HCT116 (cell line): ENCODE results near the gene TNXB. TPM values are rescaled to one million over a fixed set of nuclear protein-coding genes. Genes with fewer than 3 reads are reported as not detected.
A peak's percentile ranks its signal among the peaks of the same experiment; 100 is the strongest.

Experiments used
- ATAC-seq: fragments of 200-7000 bp; cut with Tn5 transposase; 2 replicates; pipeline ENCODE4 v1.9.1; 2020; ENCODE audit warnings: mild to moderate bottlenecking, moderate library complexity
- BruUV-seq: library from RNA; stranded (reverse); fragments of 400-500 nt; replicated peaks from 2 replicates; lab custom pipeline; 2021; lab: Mats Ljungman, UMichigan
- CTCF ChIA-PET: fragments of 300-600 bp; sonication (Branson Sonifier 250); formaldehyde crosslinking; loops from one replicate; lab custom pipeline; 2021; ENCODE audit warnings: antibody characterized with exemption; lab: Charles Lee
- POLR2A ChIA-PET: fragments of 300-600, 350-600 bp; sonication (Branson Sonifier 250); formaldehyde crosslinking; loops from one replicate; lab custom pipeline; 2021; ENCODE audit warnings: antibody characterized with exemption; lab: Charles Lee
- RAD21 ChIA-PET, 2 experiments: fragments of 300-600 bp; sonication (Branson Sonifier 250); formaldehyde crosslinking; loops; one replicate each; lab custom pipeline; 2023; ENCODE audit warnings: low total read pairs in 2 of 2; ENCODE audit not compliant: uncharacterized antibody in 2 of 2, unreplicated experiment in 2 of 2, low non-redundant PET in 1 of 2; lab: Charles Lee
- DNase-seq: peaks from one replicate; pipeline ENCODE4 v3.0.0-alpha.2; 2010; ENCODE audit warnings: low read depth, low spot score
- H2AFZ ChIP-seq: fragments of 200-600 bp; shearing (Covaris generic), sonication (generic); 2 replicates; pipeline ENCODE4 v1.6.1; 2017; ENCODE audit warnings: low read depth, mixed run types, mixed read lengths, antibody characterized with exemption, low read length; ENCODE audit not compliant: poor library complexity, severe bottlenecking
- H3K27ac ChIP-seq: 2 replicates; pipeline ENCODE4 v1.5.1; 2012; ENCODE audit warnings: low read depth, low read length
- H3K27me3 ChIP-seq: fragments of 200-600 bp; sonication (generic); 2 replicates; pipeline ENCODE4 v1.6.1; 2016; ENCODE audit warnings: mixed run types, low read length, mixed read lengths; ENCODE audit not compliant: insufficient read depth
- H3K36me3 ChIP-seq, 2 experiments: fragments of 200-500 bp in 1 of 2; fragments of 200-600 bp in 1 of 2; sonication (Bioruptor generic) in 1 of 2; sonication (generic) in 1 of 2; 2 replicates each; pipeline versions ENCODE4 v1.5.1 to v1.6.1; 2014 to 2016; ENCODE audit warnings: low read length in 2 of 2, inconsistent platforms in 1 of 2, mixed read lengths in 1 of 2, mixed run types in 1 of 2; ENCODE audit not compliant: insufficient read depth in 2 of 2, control insufficient read depth in 1 of 2
- H3K4me1 ChIP-seq, 2 experiments: fragments of 200-600 bp in 1 of 2; sonication (generic) in 1 of 2; 2 replicates each; pipeline versions ENCODE4 v1.5.1 to v1.6.1; 2012 to 2017; ENCODE audit warnings: low read length in 2 of 2, inconsistent platforms in 1 of 2, mild to moderate bottlenecking in 1 of 2, mixed read lengths in 1 of 2, mixed run types in 1 of 2, moderate library complexity in 1 of 2; ENCODE audit not compliant: insufficient read depth in 2 of 2, control insufficient read depth in 1 of 2
- H3K4me2 ChIP-seq: fragments of 200-600 bp; sonication (generic); 2 replicates; pipeline ENCODE4 v1.6.1; 2017; ENCODE audit warnings: mixed run types, low read length, mixed read lengths
- H3K4me3 ChIP-seq, 2 experiments: fragments of 200-600 bp in 1 of 2; sonication (generic) in 1 of 2; replicated peaks in 1 of 2; 2 replicates each; pipeline ENCODE4 v1.5.1; 2011 to 2016; ENCODE audit warnings: low read length in 2 of 2, control low read depth in 1 of 2, low read depth in 1 of 2, mild to moderate bottlenecking in 1 of 2, mixed read lengths in 1 of 2, mixed run types in 1 of 2
- H3K79me2 ChIP-seq: fragments of 200-600 bp; sonication (generic); 2 replicates; pipeline ENCODE4 v1.6.1; 2017; ENCODE audit warnings: mild to moderate bottlenecking, mixed run types, low read length, moderate library complexity, mixed read lengths; ENCODE audit not compliant: insufficient read depth
- H3K9ac ChIP-seq: fragments of 200-600 bp; sonication (generic); 2 replicates; pipeline ENCODE4 v1.6.1; 2016; ENCODE audit warnings: low read length, mixed read lengths
- H3K9me2 ChIP-seq: fragments of 200-600 bp; sonication (generic), shearing (Covaris generic); 2 replicates; pipeline ENCODE4 v1.6.1; 2017; ENCODE audit warnings: mixed run types, mild to moderate bottlenecking, moderate library complexity; ENCODE audit not compliant: insufficient read depth
- H3K9me3 ChIP-seq, 2 experiments: fragments of 200-500 bp in 1 of 2; fragments of 200-600 bp in 1 of 2; sonication (Bioruptor generic) in 1 of 2; sonication (generic) in 1 of 2; 2 replicates each; pipeline ENCODE4 v1.6.1; 2014 to 2017; ENCODE audit warnings: low read length in 2 of 2, mixed read lengths in 2 of 2, inconsistent platforms in 1 of 2, low read depth in 1 of 2, mild to moderate bottlenecking in 1 of 2, mixed run types in 1 of 2, moderate library complexity in 1 of 2; ENCODE audit not compliant: control insufficient read depth in 1 of 2, insufficient read depth in 1 of 2
- H4K20me1 ChIP-seq: fragments of 200-600 bp; sonication (generic), shearing (Covaris generic); 2 replicates; pipeline ENCODE4 v1.6.1; 2017; ENCODE audit warnings: mixed run types, mild to moderate bottlenecking, moderate library complexity; ENCODE audit not compliant: insufficient read depth
- CTCF ChIP-seq, 3 experiments: fragments of 200-600 bp in 1 of 3; sonication (generic) in 1 of 3; IDR thresholded peaks in 2 of 3; conservative IDR thresholded peaks in 1 of 3; 2 replicates each; pipeline ENCODE4 v1.5.1; 2012 to 2017; ENCODE audit warnings: low read depth in 2 of 3, low read length in 2 of 3, antibody characterized with exemption in 1 of 3, borderline replicate concordance in 1 of 3, control low read depth in 1 of 3, mild to moderate bottlenecking in 1 of 3, mixed read lengths in 1 of 3, mixed run types in 1 of 3, moderate library complexity in 1 of 3; ENCODE audit not compliant: insufficient read depth in 1 of 3
- POLR2AphosphoS5 ChIP-seq: IDR thresholded peaks from 2 replicates; pipeline ENCODE4 v1.6.1; 2011; ENCODE audit warnings: mild to moderate bottlenecking, low read depth, low read length, moderate library complexity
- YY1 ChIP-seq: IDR thresholded peaks from 2 replicates; pipeline ENCODE4 v1.6.1; 2011; ENCODE audit warnings: low read length, low read depth, moderate library complexity, mild to moderate bottlenecking; ENCODE audit not compliant: insufficient replicate concordance; ENCODE audit errors: extremely low read depth
- intact Hi-C: fragments of 100-400 bp; cut with micrococcal nuclease; formaldehyde crosslinking; loops from 2 replicates; pipeline ENCODE4 v1.10.0; 2022
- total RNA-seq: library from RNA; stranded (reverse); gene quantifications from one replicate; pipeline ENCODE4 v1.2.1, GENCODE V29; 2021; ENCODE audit not compliant: unreplicated experiment

Gene TNXB
- total RNA-seq, 1 experiment from 2014 or later: 8.5 TPM

- Histone ChIP-seq H3K4me2 (peak within 1 kb of the TSS; percentile 86), H3K9ac (peak within 1 kb of the TSS; percentile 93), H3K27ac (peak within 1 kb of the TSS; percentile 92), H2AFZ (no peak within 1 kb of the TSS), H3K27me3 (no peaks in the 10 kb centered on the region), H3K79me2 (peaks cover 27% of the 10 kb centered on the region), H3K4me3 (peak within 1 kb of the TSS; percentile 94 to 100), H3K9me2 (no peaks in the 10 kb centered on the region), H3K4me1 (peaks cover 24 to 31% of the 10 kb centered on the region in 2 experiments)
- ChIA-PET CTCF (interaction anchor here (0.5 to 1.8 kb wide), 6 partner anchors 9 to 68 kb away, joined by 3 to 18 read pairs (median 4); no protein-coding TSS in a partner anchor), RAD21 (interaction anchor here in 1 of 2 experiments (1.2 to 1.9 kb wide), 2 partner anchors 9 to 68 kb away, joined by 3 to 4 read pairs; no protein-coding TSS in a partner anchor)
- ATAC-seq: peak; percentile 89
- intact Hi-C loops: no loop called here
- peak; percentile 53 for TF ChIP-seq POLR2AphosphoS5
- TF ChIP-seq CTCF (IDR thresholded peaks at IDR 0.05 in 2 of 3, conservative IDR thresholded peaks at IDR 0.05 in 1 of 3; ENCODE audit: borderline replicate concordance in 1 of 3, insufficient read depth in 1 of 3, low read depth in 2 of 3, low read length in 2 of 3): no peak
- peak; percentile 91 for TF ChIP-seq YY1
- TF ChIP-seq, all 23 proteins: peak for 2
- no peaks in the 10 kb centered on the region for H3K9me3 ChIP-seq
- POLR2A ChIA-PET: interaction anchor here (0.6 to 1.9 kb wide), 7 partner anchors 15 to 844 kb away, joined by 3 to 10 read pairs (median 4); partner anchors contain the start of gene PBX2
- TSS peak; percentile 18 for BruUV-seq
- H4K20me1 ChIP-seq: no peaks in the 10 kb centered on the region
- DNase-seq: peak; percentile 98
- H3K36me3 ChIP-seq: peaks cover 0 to 2% of the 10 kb centered on the region in 2 experiments; a peak in 1 of 4 replicates
These were observed 18.8 kb upstream of the TNXB start, which contains the start of gene ATF6B for GRCh38 chr6:32127717-32128592. Gene ATF6B, minus strand, starts transcription at chr6:32128246. Its CDS starts 39 bp downstream, at chr6:32128207.
